Measurements from ENCODE around the gene FRS3. TPM values are rescaled to one million over a fixed set of nuclear protein-coding genes. Genes with fewer than 3 reads are reported as not detected.

Gene FRS3
- total RNA-seq, 1 donor from 2014 or later: 5.9 TPM

DNA sequence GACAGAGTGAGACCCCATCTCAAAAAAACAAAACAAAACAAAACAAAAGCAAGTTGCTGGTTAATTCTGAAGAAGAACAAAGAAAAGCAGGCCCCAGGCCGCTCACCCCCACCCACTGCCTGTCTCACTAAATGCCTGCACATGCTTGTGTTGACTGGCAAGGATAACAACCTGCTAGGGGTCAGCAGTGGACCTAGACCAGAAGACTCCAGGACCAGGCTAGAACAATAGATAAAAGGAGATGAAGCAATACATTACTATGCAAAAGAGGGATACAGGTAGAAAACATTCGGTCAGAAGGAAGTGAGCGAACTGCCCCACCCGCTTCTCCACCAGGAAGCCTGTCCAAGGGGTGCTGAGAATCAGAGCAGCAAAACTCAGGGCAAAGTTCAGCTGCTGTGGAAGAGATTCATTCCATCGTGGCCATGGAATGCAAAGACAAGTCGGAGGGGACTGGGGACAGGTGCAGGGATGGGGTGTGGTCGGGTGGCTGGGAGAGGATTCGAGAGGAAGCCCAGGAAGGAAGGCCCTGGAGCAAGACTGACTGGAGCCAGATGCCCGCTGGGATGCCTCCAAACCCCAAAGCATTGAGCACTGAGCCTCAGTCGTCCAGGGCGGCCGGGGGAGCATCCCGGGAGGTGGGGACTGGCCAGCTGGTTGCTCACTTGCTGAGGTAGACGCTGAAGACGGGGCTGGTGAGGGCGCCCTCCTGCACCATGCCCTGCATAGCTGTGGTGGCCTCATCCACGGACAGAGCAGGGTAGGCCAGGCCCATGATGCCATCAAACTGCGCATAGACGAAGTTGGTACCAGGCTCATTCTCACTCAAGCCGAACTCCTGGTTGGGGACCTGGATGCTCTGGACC, 37.8 kb downstream of the FRS3 start:
- ATAC-seq: peak in 1 of 2 donors; percentile 3
- Histone ChIP-seq H3K36me3 (no peaks in the 10 kb centered on the region), H3K27ac (no peak overlapping the region), H3K4me1 (peaks cover 3% of the 10 kb centered on the region), H3K4me3 (no peak overlapping the region), H3K27me3 (ENCODE audit: low read depth) (no peaks in the 10 kb centered on the region), H3K9me3 (no peaks in the 10 kb centered on the region)
- TF ChIP-seq, protein P1, sequence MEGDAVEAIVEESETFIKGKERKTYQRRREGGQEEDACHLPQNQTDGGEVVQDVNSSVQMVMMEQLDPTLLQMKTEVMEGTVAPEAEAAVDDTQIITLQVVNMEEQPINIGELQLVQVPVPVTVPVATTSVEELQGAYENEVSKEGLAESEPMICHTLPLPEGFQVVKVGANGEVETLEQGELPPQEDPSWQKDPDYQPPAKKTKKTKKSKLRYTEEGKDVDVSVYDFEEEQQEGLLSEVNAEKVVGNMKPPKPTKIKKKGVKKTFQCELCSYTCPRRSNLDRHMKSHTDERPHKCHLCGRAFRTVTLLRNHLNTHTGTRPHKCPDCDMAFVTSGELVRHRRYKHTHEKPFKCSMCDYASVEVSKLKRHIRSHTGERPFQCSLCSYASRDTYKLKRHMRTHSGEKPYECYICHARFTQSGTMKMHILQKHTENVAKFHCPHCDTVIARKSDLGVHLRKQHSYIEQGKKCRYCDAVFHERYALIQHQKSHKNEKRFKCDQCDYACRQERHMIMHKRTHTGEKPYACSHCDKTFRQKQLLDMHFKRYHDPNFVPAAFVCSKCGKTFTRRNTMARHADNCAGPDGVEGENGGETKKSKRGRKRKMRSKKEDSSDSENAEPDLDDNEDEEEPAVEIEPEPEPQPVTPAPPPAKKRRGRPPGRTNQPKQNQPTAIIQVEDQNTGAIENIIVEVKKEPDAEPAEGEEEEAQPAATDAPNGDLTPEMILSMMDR (IDR thresholded peaks at IDR 0.05): no peak
- intact Hi-C loops (cut with DNase I): no loop called here
- peak; percentile 43 for DNase-seq

- ATAC-seq (no peak), DNase-seq (peak; percentile 36)
- H3K27me3 ChIP-seq (ENCODE audit: low read depth): no peaks in the 10 kb centered on the region
- H3K4me1 ChIP-seq: peaks cover 6% of the 10 kb centered on the region
- H3K4me3 ChIP-seq: no peak overlapping the region
- TF ChIP-seq, protein P1 (IDR thresholded peaks at IDR 0.05): no peak
- no peak overlapping the region for H3K27ac ChIP-seq
- H3K36me3 ChIP-seq: no peaks in the 10 kb centered on the region
- intact Hi-C loops (cut with DNase I): no loop called here
- no peaks in the 10 kb centered on the region for H3K9me3 ChIP-seq
Observed at GRCh38 chr6:41740366-41741162, 39.1 kb downstream of the FRS3 start.

DNA sequence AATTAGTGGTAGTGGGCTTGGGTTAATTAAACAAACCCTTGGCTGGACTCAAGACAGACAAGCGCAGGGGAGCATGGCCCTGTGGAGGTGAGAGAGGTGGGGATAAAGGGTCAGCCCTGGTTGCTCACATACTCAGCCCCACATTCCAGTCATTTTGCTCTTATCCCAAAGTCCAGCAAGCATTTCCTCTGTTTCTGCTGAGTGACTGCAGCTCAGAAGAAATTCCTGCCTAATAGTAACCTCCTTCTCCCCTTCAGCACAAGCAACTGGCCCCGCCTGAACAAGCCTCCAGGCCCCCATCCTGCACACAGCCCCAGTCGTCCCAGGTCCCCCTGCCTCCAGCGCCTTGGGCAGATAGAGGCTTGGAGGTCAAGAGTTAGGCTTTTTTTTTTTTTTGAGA, 40.7 kb downstream of the FRS3 start:
- Histone ChIP-seq H3K27me3 (ENCODE audit: low read depth) (no peaks in the 10 kb centered on the region), H3K4me3 (no peak overlapping the region), H3K36me3 (no peaks in the 10 kb centered on the region), H3K9me3 (no peaks in the 10 kb centered on the region), H3K4me1 (peaks cover 6% of the 10 kb centered on the region), H3K27ac (no peak overlapping the region)
- ATAC-seq (no peak), DNase-seq (peak; percentile 38)
- TF ChIP-seq, protein P1 (IDR thresholded peaks at IDR 0.05): no peak
- intact Hi-C loops (cut with DNase I): no loop called here

GRCh38 chr6:41737591-41738130, 42.0 kb downstream of the FRS3 start:
- no peak for ATAC-seq
- TF ChIP-seq, protein P1 (IDR thresholded peaks at IDR 0.05): no peak

DNA sequence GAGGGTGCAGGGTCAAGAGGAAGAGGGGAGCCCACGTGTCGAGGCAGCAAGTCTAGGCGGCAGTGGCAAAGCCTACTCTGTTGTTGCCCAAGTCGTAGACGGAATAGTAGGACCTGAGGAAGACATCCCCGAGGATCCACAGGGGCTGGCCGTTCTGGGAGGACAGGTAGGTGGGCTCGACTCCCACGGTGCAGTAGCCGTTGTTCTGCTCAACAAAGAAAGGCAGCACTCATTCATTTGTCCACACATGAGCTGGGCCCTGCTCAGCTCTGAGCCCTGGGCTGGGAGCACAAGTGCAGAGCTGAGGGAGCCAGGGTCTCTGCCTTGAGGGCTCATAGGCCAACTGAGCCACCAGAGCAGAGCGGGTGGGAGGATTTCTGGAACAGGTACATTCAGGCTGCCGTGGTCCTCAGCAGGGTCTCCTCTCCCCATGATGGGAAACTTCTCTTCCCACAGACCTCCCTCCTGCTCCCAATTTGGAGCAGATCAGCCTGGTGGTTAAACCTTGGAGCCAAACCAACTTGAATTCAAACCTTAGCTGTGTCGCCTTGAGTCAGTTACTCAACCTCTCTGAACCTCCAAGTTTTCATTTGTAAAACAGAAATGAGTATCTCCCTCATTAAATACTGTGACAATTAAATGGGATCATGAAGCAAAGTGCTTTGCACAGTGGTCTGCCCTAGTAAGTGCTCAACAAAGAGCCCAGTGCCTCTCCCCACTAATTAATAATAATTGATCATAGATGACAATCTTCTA, 42.7 kb downstream of the FRS3 start:
- TF ChIP-seq, protein P1 (IDR thresholded peaks at IDR 0.05): no peak
- no peak overlapping the region for H3K27ac ChIP-seq
- ATAC-seq (no peak), DNase-seq (peak; percentile 42)
- H3K4me3 ChIP-seq: no peak overlapping the region
- H3K4me1 ChIP-seq: peaks cover 24% of the 10 kb centered on the region
- no peaks in the 10 kb centered on the region for H3K36me3 ChIP-seq
- intact Hi-C loops (cut with DNase I): no loop called here
- H3K9me3 ChIP-seq: no peaks in the 10 kb centered on the region
- no peaks in the 10 kb centered on the region for H3K27me3 ChIP-seq (ENCODE audit: low read depth)

More at GRCh38 chr6:41737591-41738130, 42.0 kb downstream of the FRS3 start:
- H3K36me3 ChIP-seq: no peaks in the 10 kb centered on the region
- intact Hi-C loops (cut with DNase I): no loop called here
- H3K27me3 ChIP-seq (ENCODE audit: low read depth): no peaks in the 10 kb centered on the region
- H3K4me3 ChIP-seq: no peak overlapping the region
- DNase-seq: peak; percentile 28
- H3K9me3 ChIP-seq: no peaks in the 10 kb centered on the region
- H3K27ac ChIP-seq: no peak overlapping the region
- peaks cover 17% of the 10 kb centered on the region for H3K4me1 ChIP-seq

Measured in lower lobe of right lung (tissue), 2 donors.